HG03196 (cell line): ENCODE data around the gene PJA2.
"Not testable (repeated sequence)": the region's sequence is repeated elsewhere in the genome, so short reads cannot be mapped to it uniquely, and the experiment has no call there.

Source experiments
- ATAC-seq: cut with Tn5 transposase; IDR thresholded peaks from one replicate; pipeline ENCODE4 v1.9.1; 2021; ENCODE audit not compliant: unreplicated experiment

PJA2 gene

DNA sequence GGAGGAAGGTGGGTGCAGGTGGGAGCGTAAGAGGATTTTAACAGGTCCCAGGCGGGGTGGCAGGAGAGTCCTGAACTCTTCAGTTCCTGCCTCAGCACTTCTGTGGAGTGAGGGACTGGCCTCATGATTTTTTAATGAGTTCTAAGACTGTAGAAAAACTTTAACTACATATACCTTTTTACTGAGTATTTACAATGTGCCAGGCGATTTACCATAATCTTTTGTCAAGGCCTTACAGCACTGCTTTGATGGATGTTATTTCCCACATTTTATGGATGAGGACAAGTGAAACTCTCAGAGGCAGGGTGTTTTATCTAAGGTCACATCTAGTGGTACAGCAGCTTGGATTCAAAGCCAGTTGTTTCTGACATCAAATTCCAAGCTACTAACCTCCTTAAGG lies 99.5 kb downstream of the PJA2 start:
- ATAC-seq: no peak

DNA sequence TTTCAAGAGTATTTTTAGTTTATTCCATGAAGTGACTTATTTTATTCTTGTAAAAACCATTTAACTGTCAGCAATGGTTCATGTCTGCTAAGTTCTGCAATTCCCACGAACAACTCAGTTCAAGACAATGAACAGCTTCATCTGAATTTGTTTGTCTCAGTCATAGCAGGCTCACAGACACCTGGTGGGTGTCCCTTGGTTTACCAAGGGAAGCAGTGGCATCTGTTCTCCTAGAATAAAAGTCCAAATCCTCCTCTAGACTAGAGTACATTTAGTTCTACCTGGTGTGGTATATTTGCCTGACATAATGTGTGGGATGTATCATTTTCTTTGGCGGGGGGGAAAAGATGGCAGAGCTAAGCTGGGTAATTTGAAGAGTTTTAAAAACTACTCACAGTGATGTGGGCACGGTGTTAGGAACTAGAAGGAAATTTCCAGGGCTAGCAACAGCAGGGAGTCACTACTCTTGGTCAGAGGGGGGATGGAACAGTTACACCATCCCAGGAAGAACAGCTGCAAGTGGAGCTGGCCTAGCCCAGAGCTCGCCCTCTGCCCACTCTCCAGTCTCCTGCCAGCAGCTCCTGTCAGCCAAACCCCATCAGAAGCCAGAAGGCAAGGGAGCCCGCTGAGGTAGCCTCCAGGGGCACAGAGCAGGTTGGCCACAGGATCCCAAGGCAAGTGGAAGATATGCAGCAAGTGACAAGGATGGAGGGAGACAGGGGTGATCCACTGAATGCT lies 100.3 kb downstream of the PJA2 start:
- no peak for ATAC-seq

DNA sequence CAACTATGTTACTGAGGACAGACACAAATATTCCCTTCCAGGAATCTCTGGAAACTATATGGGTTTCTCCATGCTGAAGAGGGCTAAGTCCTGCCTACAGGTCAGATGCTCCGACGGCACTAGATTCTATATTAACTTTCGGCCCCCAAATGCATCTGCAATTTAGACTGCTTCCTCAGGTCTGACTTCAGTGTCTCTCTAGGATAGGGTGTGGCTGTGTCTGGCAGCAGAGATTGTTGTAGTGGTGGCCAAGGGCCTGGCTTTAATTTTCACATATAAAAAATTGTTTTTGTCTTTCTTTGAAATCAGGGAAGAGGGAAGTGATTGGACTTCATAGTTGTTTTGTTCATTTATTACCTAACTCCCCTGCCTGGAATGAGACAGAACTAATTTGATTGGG lies 101.8 kb downstream of the PJA2 start:
- ATAC-seq: no peak

DNA sequence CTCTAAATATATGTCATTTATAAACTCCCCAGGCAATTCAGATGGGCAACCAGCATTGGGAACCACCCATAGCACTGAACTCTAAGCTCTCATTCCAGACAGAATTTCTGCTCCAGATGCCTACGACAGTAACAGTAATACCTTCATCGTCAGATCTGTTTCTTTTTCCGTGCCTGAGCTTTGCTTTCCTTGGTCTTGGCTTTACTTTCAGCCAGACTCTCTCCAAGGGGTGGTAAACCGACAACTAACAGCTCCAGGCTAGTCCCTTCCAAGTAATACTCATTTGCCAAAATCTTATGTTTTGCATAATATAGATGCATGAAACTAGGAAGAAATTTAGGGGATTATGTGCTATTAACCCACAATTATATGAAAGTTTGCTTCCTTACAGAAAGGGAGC lies 102.3 kb downstream of the PJA2 start:
- ATAC-seq: no peak

DNA sequence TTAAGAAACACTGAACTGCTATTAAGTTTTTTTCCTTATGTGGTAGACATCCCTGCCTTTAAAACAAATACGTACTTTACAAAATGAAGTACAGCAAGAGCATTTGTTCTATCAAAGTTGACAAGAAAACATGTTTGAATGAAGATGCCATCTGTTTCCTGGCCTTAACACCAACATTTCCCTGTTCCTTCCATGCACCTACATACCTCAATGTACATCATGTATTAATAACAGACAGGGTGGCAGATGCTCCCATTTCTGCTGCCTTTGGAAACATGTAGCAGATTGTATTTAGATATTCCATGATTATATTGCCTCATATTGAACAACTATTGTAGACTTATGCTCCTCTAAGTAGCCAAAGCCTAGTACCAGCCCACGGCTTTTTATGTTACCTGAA lies 104.4 kb downstream of the PJA2 start:
- ATAC-seq: no peak

DNA sequence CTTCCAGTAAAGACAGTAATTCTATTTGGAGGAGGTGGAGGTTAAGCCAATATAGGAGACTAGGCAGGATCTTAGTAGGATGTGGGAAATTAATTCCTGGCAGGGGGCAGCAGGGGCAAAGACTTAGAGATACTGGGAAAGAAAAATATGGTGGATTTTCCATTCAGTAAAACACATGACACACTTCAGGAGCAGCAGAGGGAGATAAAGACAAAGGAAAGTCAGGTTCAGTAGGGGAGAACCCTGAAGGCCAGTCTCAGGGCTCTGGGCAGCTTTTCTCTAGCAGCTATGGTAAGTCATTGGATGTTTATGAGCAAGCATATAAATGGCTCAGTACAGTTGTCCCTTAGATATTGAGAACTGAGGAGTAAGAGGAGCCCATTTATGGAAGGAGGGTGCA lies 105.5 kb downstream of the PJA2 start:
- no peak for ATAC-seq

DNA sequence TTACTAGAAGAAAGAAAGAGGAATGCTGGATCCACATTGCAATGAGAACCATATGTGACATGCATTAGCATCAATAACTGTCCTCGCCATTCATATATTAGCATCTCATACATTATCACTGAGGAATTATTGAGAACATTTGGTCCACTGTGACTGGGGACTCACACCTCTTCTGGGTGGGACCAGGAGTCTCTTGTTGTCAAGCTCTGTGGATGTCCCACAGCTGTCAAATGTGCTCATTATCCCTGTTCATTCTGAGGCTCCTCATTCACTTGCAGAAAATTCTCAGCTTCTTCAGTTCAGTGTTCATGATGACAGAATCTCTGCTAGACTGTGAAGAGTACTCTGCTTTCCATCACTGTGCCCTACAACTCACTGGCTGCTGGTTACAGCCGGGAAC lies 109.4 kb downstream of the PJA2 start:
- ATAC-seq: no peak

DNA sequence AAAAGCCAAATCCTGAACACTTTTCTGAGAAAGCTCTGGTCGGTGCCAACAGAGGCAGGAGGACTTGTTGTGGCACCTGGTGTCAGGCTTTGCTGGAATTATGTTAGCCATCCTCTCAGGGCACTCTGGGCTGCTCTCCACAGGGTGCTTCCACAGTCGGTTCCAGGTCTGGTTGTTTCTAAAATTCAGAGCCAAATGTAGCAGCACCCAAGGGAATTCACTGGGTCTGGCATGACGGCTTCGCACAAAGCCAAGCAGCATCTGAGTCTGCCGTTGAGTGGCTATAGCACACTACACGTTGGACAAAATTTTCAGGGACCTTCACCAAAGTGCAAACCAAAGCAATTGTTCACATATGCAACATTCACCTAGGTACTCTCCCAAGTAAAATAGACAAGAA lies 110.2 kb downstream of the PJA2 start:
- no peak for ATAC-seq

DNA sequence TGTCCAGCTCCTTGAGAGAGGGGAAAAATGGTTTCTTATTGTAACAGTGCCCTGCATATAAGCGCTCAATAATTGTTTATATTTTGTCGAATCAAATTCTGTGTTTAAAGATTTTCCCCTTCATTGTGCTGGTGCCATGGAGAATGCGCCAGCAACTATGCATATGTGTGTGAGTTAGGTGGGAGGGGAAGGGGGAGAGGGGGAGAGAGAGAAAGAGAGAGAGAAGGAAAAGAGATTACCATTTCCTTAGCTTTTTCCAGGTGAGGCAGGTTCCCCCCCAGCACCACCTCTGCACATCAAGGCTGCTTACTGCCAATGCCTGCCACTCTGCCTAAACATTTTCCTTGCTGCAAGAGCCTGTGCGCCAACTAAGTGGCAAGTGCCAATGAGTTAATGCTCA lies 111.0 kb downstream of the PJA2 start:
- ATAC-seq: no peak

DNA sequence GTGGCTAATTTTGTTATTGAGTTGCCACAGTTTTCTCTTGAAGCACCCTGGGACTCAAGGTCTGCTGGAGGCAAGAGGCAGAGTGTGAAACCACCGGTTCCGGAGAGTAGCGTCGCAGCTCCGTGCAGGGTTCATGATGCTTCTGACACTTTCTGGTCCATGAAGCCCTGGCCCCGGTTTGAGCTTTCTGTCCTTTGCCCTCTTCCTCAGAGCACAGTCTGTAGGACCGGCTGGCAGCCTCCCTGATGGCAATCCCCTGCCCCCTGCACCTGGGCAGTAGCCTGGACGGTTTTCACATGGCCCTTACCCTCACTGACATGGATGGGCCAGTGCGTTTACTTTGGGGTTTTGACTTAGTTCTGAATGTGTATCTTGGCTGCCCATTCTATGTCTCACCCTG lies 111.9 kb downstream of the PJA2 start:
- no peak for ATAC-seq

DNA sequence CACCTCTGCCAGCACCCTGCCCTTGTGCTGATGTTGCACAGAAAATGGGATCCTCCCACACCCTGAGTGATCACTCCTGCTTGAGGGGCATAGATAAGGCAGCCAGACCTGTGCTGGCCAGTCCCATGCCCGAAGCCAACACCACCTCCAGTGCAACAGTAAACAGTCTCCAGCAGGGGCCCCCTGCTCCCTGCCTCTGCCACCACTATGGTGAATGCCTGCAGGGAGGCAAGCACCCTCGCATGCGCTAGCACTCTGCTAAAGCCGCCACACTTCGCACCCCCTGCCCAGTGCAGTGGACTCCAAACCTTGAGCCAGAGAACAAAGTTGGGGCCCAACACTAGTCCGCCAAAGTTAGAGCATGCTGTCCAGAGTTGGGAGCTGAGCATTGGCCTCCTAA lies 118.7 kb downstream of the PJA2 start:
- ATAC-seq: no peak

DNA sequence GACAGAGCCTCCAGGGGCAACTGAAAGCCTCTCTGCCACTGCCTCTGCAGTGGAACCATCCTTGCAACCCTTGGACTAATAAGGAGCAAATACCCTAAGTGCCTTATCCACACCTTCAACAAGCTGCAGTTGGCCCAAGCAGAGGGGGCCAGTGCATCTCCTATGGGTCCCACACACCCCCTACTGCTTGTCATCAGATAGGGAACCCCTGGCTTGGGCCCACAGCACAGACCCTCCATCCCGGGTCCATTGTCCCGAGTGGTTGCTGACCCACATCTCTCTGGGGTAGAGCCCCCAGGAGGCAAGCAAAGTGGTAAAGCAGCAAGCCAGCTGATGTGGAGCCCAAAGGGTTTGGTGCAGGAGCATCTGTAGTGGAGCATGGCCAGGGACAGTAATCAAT lies 119.5 kb downstream of the PJA2 start:
- no peak for ATAC-seq

DNA sequence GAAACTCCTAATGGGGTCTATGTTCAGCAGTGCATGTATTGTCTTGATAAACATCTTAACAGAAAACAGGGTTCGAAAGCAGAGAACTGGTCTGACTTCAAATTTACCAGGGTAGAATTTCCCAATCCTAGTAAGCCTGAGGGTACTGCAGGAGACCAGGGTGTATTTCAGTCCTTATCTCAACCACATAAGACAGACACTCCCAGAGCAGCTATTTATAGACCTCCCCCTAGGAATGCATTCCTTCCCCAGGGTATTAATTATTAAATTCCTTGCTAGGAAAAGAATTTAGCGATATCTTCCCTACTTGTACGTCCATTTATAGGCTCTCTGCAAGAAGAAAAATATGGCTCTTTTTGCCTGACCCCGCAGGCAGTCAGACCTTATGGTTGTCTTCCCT lies 123.1 kb downstream of the PJA2 start:
- not testable (repeated sequence) for ATAC-seq
